ENCODE measurements around the gene ARHGEF1. TPM values are rescaled to one million over a fixed set of nuclear protein-coding genes. Genes with fewer than 3 reads are reported as not detected.

The ARHGEF1 gene
- total RNA-seq, 1 donor from 2014 or later, result 78.8 TPM

DNA sequence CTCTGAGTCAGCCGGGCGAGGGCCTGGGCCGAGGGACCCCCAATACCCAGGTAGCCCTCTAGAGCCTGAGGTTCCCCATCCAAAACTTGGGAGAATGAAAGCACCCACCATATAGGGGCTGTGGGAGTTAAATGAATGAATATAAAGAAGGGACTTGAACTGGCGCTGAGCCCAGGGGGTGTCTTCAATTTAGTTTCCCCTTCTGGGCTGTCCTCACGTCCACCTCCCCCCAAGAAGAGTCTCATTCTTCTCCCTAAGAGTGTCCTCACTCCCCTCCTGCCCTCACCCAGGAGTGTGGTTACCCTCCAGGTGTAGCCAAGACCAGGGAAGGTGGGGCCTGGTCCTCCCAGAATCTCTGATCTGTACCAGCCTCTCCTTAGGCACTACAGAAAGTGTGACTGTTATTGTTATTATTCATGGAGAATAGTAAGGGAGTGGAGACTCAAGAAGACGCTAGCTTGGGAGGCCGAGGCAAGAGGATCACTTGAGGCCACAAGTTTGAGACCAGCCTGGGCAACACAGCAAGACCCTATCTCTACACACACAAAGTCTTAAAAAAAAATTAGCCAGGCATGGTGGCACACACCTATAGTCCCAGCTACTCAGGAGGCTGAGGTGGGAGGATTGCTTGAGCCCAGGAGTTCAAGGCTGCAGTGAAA lies 3.2 kb upstream of the ARHGEF1 start:
- no peak for TF ChIP-seq CTCF (IDR thresholded peaks at IDR 0.05; ENCODE audit: unreplicated experiment)
- no peak for DNase-seq (ENCODE audit: low spot score in 2 of 2, unreplicated experiment in 2 of 2)
- H3K27me3 Mint-ChIP-seq (ENCODE audit: low read depth), result peaks cover 48% of the 10 kb centered on the region
- no peak overlapping the region for H3K4me3 Mint-ChIP-seq
- H3K27ac Mint-ChIP-seq, result no peak overlapping the region
- no peaks in the 10 kb centered on the region for H3K9me3 Mint-ChIP-seq
- H3K36me3 Mint-ChIP-seq, result no peaks in the 10 kb centered on the region
- H3K4me1 Mint-ChIP-seq, result peaks cover 15% of the 10 kb centered on the region

GRCh38 chr19:41880329-41880708 lies 2.7 kb upstream of the ARHGEF1 start:
- no peak overlapping the region for H3K27ac Mint-ChIP-seq
- H3K4me3 Mint-ChIP-seq, result no peak overlapping the region
- no peak for TF ChIP-seq CTCF (IDR thresholded peaks at IDR 0.05; ENCODE audit: unreplicated experiment)
- no peaks in the 10 kb centered on the region for H3K36me3 Mint-ChIP-seq
- DNase-seq (ENCODE audit: low spot score in 2 of 2, unreplicated experiment in 2 of 2), result no peak
- H3K4me1 Mint-ChIP-seq, result peaks cover 19% of the 10 kb centered on the region
- no peaks in the 10 kb centered on the region for H3K9me3 Mint-ChIP-seq
- peaks cover 48% of the 10 kb centered on the region for H3K27me3 Mint-ChIP-seq (ENCODE audit: low read depth)

GRCh38 chr19:41883463-41883820 lies 458 bp downstream of the ARHGEF1 start:
- no peak for DNase-seq (ENCODE audit: low spot score in 2 of 2, unreplicated experiment in 2 of 2)
- Mint-ChIP-seq H3K4me3 (peak overlapping the region; percentile 93), H3K27ac (peak overlapping the region; percentile 87), H3K27me3 (ENCODE audit: low read depth) (peaks cover 37% of the 10 kb centered on the region), H3K9me3 (no peaks in the 10 kb centered on the region), H3K36me3 (no peaks in the 10 kb centered on the region), H3K4me1 (peaks cover 24% of the 10 kb centered on the region)
- TF ChIP-seq CTCF (IDR thresholded peaks at IDR 0.05; ENCODE audit: unreplicated experiment), result no peak

GRCh38 chr19:41883821-41884733 lies 1.1 kb downstream of the ARHGEF1 start:
- peaks cover 33% of the 10 kb centered on the region for H3K27me3 Mint-ChIP-seq (ENCODE audit: low read depth)
- H3K9me3 Mint-ChIP-seq, result no peaks in the 10 kb centered on the region
- no peak for TF ChIP-seq CTCF (IDR thresholded peaks at IDR 0.05; ENCODE audit: unreplicated experiment)
- no peaks in the 10 kb centered on the region for H3K36me3 Mint-ChIP-seq
- peaks cover 24% of the 10 kb centered on the region for H3K4me1 Mint-ChIP-seq
- DNase-seq (ENCODE audit: low spot score in 2 of 2, unreplicated experiment in 2 of 2), result peak; percentile 84 to 89
- H3K4me3 Mint-ChIP-seq, result peak overlapping the region; percentile 93
- peak overlapping the region; percentile 87 for H3K27ac Mint-ChIP-seq

DNA sequence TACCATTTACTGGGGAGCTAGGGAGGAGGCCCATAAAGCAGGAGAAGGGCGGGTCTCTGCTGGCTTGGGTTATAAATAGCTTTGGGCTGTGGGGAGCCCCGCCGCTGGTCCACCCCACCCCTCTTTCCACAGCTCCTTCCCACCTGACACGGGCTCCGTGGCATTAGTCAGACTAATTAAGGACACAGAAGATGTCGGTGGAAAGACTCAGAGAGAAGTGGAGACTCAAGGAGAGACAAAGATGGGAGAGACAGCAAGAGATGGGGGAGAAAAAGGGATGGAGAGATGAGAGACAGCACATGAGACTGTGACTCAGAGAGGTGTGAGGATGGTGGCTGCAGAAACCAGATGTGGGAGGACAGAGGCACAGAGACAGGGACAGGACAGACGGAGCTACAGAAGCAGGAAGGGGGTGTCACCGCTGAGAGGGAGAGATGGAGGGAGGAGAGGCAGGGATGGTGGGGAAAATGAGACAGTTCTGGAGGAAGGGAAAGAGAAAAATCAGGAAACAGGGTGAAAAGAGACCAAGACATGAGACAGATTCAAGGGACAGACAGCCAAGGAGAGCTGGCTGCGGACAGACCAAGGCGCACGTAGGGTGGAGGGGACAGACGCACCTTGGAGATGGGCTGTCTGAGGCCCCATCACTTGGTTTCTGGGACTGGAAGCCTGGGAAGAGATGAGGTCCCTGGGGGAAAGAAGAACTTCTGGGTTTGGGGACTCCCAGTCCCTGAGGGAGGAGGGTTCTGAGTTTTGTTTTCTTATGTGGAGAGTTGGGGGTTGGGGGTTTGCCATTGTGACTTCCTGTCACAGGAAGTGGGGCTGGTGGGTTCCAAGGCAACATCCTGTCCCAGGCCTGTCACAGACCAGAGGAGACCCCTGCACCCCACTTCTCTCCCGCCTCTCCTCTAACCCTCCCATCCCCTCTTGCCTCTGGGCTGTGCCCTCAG lies 4.1 kb downstream of the ARHGEF1 start:
- H3K4me1 Mint-ChIP-seq, result peaks cover 24% of the 10 kb centered on the region
- no peak for TF ChIP-seq CTCF (IDR thresholded peaks at IDR 0.05; ENCODE audit: unreplicated experiment)
- no peak overlapping the region for H3K4me3 Mint-ChIP-seq
- H3K36me3 Mint-ChIP-seq, result peaks cover 5% of the 10 kb centered on the region
- DNase-seq (ENCODE audit: low spot score in 2 of 2, unreplicated experiment in 2 of 2), result no peak
- peaks cover 12% of the 10 kb centered on the region for H3K27me3 Mint-ChIP-seq (ENCODE audit: low read depth)
- no peaks in the 10 kb centered on the region for H3K9me3 Mint-ChIP-seq
- no peak overlapping the region for H3K27ac Mint-ChIP-seq

All from mesothelial cell of epicardium (in vitro differentiated cells).